H1 (cell line): ENCODE data around the gene FIZ1. TPM values are rescaled to one million over a fixed set of nuclear protein-coding genes. Genes with fewer than 3 reads are reported as not detected.

ENCODE experiments used
- KDM4A ChIP-seq: IDR thresholded peaks from one replicate; pipeline ENCODE4 v1.7.1; 2012; ENCODE audit warnings: low read depth, mild to moderate bottlenecking, moderate library complexity, low read length, inconsistent platforms; ENCODE audit not compliant: severe bottlenecking
- NANOG ChIP-seq: IDR thresholded peaks from 2 replicates; pipeline ENCODE4 v1.6.1; 2011; ENCODE audit warnings: low read length, low read depth, mild to moderate bottlenecking, inconsistent platforms; ENCODE audit not compliant: insufficient read depth, poor library complexity, severe bottlenecking
- POLR2A ChIP-seq, 2 experiments: IDR thresholded peaks; 1 replicate in 1 of 2; 2 replicates in 1 of 2; pipeline ENCODE4 v1.6.1; 2011; ENCODE audit warnings: low read depth in 2 of 2, low read length in 2 of 2, mild to moderate bottlenecking in 2 of 2; ENCODE audit errors: control extremely low read depth in 1 of 2
- TAF1 ChIP-seq: IDR thresholded peaks from 2 replicates; pipeline ENCODE4 v1.6.1; 2011; ENCODE audit warnings: mild to moderate bottlenecking, low read depth, low read length
- polyA plus RNA-seq, 7 experiments: library from polyadenylated mRNA; depleted of rRNA in 3 of 7; stranded (reverse) in 5 of 7; unstranded in 2 of 7; fragments of >200 nt in 5 of 7; fragments of 200-250 nt in 2 of 7; gene quantifications; 1 replicate in 5 of 7; 2 replicates in 1 of 7; 4 replicates in 1 of 7; pipeline versions ENCODE4 v1.2.1 to v1.2.3, GENCODE V29; 2011 to 2013; ENCODE audit warnings: missing spikeins in 2 of 7, mixed read lengths in 2 of 7
- total RNA-seq: library from RNA; stranded (reverse); fragmentation: NEBNext Ultra II Directional; extraction: Animal tissue kit (Norgen Biotek cat#: 25700); gene quantifications from 2 replicates; pipeline ENCODE4 v1.2.1, GENCODE V29; 2021

FIZ1 gene
- total and polyA plus RNA-seq, 2 of the 8 experiments (the other 6 are each of a cell fraction or from before 2014, with no cell fraction given) = 9.1 to 18.5 TPM

DNA sequence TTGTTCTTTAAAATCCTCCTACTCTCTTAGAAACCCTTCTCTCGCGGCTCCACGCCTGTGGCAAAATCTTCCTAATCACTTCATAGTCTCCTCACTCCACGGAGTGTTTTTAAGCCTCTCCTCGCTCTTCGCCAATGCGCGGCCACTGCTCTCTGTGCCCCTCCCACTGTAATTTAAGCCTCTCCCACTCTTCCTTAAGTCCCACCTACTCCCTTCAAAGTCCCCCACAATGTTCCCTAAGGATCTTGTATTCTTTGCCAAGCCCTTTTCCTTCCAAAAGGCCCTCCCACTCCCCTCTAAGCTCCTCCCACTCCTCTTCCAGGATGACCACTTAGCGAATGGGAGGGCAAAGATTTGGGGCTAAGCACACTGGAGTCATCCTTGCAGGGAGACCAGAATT, 1.3 kb downstream of the FIZ1 start (continued):
- TF ChIP-seq KDM4A (no peak), POLR2A (IDR thresholded peaks at IDR 0.05; ENCODE audit: control extremely low read depth in 1 of 2, low read depth in 2 of 2, low read length in 2 of 2) (no peak), TAF1 (no peak), NANOG (no peak)
- TF ChIP-seq, all 59 proteins: peak for 0
